Astrocyte of the spinal cord (primary cell): ENCODE data around the gene JRKL.
A peak's percentile ranks its signal among the peaks of the same experiment; 100 is the strongest.

ENCODE experiments used
- DNase-seq: peaks from one replicate; pipeline ENCODE4 v3.0.0; 2011; ENCODE audit warnings: low read depth, low spot score
- H3K4me3 ChIP-seq: 2 replicates; pipeline ENCODE4 v1.5.1; 2011; ENCODE audit warnings: low read depth, mild to moderate bottlenecking, low read length, moderate library complexity
- CTCF ChIP-seq: IDR thresholded peaks from 2 replicates; pipeline ENCODE4 v1.5.1; 2012; ENCODE audit warnings: low read depth, mild to moderate bottlenecking, low read length, inconsistent platforms
- in situ Hi-C: cut with HindIII; loops from 2 replicates; pipeline ENCODE4 v1.10.0; 2017; ENCODE audit warnings: low sequenced_read_pairs

The JRKL gene

GRCh38 chr11:96389720-96390487 lies at the start of gene JRKL, which contains the start of gene CCDC82:
Gene JRKL, plus strand, starts transcription at chr11:96390013. Its CDS starts 637 bp downstream, at chr11:96390650.
Gene CCDC82, minus strand, starts transcription at chr11:96389912. Its CDS starts 5,165 bp downstream, at chr11:96384747.
- DNase-seq, result peak; percentile 97
- no peak for TF ChIP-seq CTCF
- in situ Hi-C loops, result loop anchor here (25.0 kb wide), 1 partner anchor 553 kb away; no protein-coding TSS in a partner anchor
- peak within 1 kb of the TSS; percentile 89 for H3K4me3 ChIP-seq

- in situ Hi-C loops, result no loop called here
- TF ChIP-seq CTCF, result no peak
- no peak for DNase-seq
- H3K4me3 ChIP-seq, result peak overlapping the region; percentile 86
Measured at GRCh38 chr11:96340555-96340885, 49.3 kb upstream of the JRKL start.

- TF ChIP-seq CTCF, result peak; percentile 64
- DNase-seq, result peak; percentile 61
Measured at GRCh38 chr11:96341211-96342013, 48.4 kb upstream of the JRKL start.

GRCh38 chr11:96342014-96342960 lies 47.5 kb upstream of the JRKL start:
- in situ Hi-C loops, result no loop called here

More at GRCh38 chr11:96341211-96342013, 48.4 kb upstream of the JRKL start:
- peak overlapping the region; percentile 86 for H3K4me3 ChIP-seq
- in situ Hi-C loops, result no loop called here

GRCh38 chr11:96342961-96343711 lies 46.7 kb upstream of the JRKL start, which contains the start of gene MAML2:
Gene MAML2, minus strand, starts transcription at chr11:96343195. Its CDS starts 1,300 bp downstream, at chr11:96341895.
- in situ Hi-C loops, result no loop called here
- TF ChIP-seq CTCF, result peak; percentile 92
- H3K4me3 ChIP-seq, result peak within 1 kb of the TSS; percentile 86
- peak; percentile 94 for DNase-seq

More at GRCh38 chr11:96342014-96342960, 47.5 kb upstream of the JRKL start:
- peak overlapping the region; percentile 86 for H3K4me3 ChIP-seq
- no peak for TF ChIP-seq CTCF
- DNase-seq, result no peak
